Astrocyte of the hippocampus (primary cell): ENCODE data around the gene RNF208.
"Not testable (repeated sequence)": the region's sequence is repeated elsewhere in the genome, so short reads cannot be mapped to it uniquely, and the experiment has no call there.

Experiments used
- DNase-seq: peaks from one replicate; pipeline ENCODE4 v3.0.0; 2011; ENCODE audit warnings: low read depth, low spot score

Gene RNF208

DNA sequence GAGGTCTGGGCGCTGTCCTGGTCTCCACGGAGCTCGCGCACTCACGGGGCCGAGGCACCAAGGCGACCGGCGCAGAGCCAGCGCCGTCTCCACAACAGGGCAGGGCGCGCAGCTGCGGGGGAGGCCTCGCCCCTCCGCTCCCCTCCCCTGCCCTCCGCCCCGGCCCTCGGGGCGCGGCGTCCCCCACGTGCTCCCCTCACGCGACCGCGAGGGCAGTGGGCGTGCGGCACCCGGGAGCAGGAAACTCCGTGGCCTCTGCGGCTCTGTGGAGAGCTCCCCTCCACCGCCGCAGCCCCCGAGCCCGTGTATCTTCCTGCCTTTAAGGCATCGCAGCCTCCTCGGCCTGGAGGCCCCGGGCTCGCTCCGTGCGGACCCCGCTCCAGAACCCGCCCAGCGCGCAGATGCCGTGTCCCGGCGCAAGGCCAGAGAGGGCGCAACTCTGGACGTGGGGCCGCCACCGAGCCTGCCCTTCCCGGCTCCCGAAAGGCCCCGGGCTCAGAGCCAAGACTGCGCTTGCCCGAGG is 18.3 kb upstream of the RNF208 start:
- peak; percentile 90 for DNase-seq

GRCh38 chr9:137239541-137240200 is 17.6 kb upstream of the RNF208 start:
- DNase-seq, result not testable (repeated sequence)

- DNase-seq, result no peak
Measured at GRCh38 chr9:137237759-137238726, 16.0 kb upstream of the RNF208 start.

DNA sequence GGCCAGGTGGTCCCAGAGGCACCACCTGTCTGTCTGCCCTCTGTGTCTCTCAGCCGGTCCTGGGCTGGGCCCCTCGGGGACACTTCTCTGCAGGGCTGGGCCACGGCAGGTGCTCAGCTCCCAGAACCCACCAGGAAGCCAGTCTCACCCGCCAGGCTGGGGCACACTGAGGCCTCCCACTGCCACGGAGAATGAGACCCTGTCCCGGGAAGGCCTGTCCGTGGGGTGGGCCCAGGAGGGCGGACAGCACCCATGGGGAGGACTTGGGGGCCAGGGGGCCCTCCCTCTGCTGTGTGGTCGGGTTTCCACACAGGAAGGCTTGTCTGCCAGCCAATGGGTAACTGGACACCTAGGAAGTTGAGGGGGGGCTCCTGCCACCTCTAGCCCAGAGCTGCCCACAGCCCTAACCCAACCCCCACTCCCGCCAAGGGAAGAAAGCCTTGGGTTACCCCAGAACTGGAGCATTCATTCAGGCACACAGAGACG is 14.9 kb upstream of the RNF208 start:
- DNase-seq, result no peak

GRCh38 chr9:137236238-137236935 is 14.3 kb upstream of the RNF208 start:
- peak; percentile 92 for DNase-seq

- no peak for DNase-seq
Measured at GRCh38 chr9:137235424-137236237, 13.6 kb upstream of the RNF208 start.

DNA sequence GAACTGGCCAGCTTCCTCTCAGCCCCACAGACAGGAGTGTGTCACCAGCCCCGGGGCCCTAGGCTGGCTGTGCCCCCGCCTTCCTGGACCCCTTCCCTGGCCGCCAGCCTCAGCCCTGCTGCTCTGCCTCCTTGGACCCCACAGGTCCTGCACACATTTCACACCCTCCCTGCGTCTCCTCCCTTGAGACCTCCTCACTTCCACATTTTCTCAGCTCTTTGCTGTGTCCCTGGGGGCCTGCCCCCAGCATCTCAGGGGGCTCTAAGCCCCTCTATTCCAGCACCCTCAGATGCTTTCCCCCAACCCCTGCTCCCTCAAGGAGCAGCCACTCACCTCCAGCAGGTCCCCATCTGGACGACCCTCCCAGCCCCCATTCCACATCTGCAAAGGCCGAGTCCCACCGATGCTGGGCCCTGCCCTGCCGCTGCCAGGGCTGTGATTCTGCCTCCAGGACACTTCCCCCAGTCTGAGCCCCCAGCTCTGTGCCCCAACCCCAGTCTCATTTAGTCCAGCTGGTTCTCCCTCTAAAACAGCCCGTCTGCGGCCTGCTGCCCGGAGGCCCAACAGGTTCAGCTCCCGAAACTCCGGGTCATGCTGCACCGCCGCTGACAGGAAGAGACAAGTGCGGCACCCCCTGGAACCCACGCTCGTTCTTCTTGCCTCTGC is 12.9 kb upstream of the RNF208 start:
- no peak for DNase-seq

- DNase-seq, result no peak
Measured at GRCh38 chr9:137234055-137234697, 12.1 kb upstream of the RNF208 start.

- no peak for DNase-seq
Measured at GRCh38 chr9:137233143-137233980, 11.3 kb upstream of the RNF208 start.

GRCh38 chr9:137232510-137232909 is 10.5 kb upstream of the RNF208 start:
- no peak for DNase-seq

GRCh38 chr9:137232101-137232500 is 10.1 kb upstream of the RNF208 start:
- no peak for DNase-seq

DNA sequence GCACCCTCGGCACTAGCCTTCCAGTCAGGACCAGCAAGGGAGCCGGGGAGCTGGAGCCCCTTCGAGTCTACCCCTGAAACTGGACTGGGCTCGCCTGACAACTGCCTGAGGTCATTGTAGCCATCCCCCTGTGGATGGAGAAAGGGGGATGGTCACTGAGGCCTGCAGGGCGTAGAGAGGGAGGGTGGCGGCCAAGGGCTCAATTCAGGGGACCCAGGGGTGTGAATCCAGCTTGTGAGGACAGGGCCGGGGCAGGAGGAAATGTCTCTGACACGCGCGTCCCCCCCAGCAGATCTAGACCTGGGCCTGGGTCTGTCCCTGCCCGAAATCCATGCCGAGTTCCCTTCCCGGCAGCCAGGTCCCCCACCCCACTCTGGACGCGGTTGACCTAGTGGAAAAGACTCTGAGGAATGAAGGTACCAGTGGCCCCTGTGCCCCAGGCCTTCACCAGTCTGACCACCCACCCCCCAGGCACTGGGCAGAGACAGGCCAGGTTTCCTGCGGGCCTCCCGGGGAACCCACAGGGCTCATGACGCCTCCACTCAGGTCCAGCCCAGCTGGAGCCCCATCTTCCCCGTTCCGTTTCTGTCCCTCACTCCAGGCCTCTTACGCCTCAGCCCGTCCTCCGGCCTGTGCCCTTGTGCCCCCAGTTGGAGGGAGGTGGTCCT is 9.5 kb upstream of the RNF208 start:
- no peak for DNase-seq

- DNase-seq, result no peak
Measured at GRCh38 chr9:137230705-137231371, 8.8 kb upstream of the RNF208 start, which contains the start of gene SLC34A3. TSS of gene SLC34A3 (plus strand) at chr9:137230901. CDS start at chr9:137231703, 802 bp downstream.

DNA sequence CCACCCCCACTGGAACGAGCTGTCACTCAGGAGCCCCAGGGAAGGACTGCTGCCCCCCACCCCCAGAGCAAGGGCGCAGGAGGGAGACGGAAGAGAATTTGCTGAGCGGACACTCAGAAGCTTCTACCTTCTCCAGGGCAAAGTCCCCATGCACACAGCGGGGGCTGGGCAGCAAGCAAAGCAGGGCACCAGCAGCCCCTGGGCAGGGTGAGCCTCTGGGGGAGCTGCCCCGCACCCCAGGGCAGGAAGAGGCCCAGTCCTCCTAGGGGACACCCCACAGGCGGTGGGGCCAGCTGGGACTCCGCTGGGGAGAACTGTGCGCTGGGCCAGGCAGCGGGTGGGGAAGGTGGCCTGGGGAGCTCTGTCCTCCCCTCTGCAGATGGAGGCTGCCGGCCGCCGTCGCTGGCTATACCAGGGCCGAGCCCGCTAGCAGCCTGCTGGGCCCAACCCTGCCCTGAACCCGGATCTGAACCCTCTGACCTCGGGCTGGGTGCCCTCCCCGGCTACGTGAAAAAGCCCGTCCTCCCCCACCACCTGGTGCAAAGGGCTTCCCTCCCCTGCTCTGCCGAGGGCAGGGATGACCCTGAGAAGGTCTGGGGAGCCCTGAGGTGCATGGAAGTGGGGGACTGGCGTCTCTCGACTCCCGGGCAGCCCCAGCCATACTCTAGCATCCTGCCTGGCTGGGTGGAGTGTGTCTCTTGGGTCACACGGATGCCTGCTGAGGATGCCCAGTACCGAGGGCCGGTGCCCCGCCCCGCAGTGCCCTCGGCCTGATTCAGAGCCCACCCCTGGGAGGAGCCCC is 8.1 kb upstream of the RNF208 start:
- no peak for DNase-seq

- DNase-seq, result no peak
Measured at GRCh38 chr9:137228968-137229896, 7.2 kb upstream of the RNF208 start.

- DNase-seq, result no peak
Measured at GRCh38 chr9:137228506-137228967, 6.5 kb upstream of the RNF208 start.
